Measurements from ENCODE around the gene YTHDC2.
A peak's percentile ranks its signal among the peaks of the same experiment; 100 is the strongest.

YTHDC2 gene

GRCh38 chr5:113507601-113508000 lies 5.9 kb upstream of the YTHDC2 start:
- no peak for TF ChIP-seq CTCF (IDR thresholded peaks at IDR 0.05)

GRCh38 chr5:113508756-113509155 lies 4.7 kb upstream of the YTHDC2 start:
- TF ChIP-seq CTCF (IDR thresholded peaks at IDR 0.05) = no peak

- TF ChIP-seq CTCF (IDR thresholded peaks at IDR 0.05) = peak; percentile 80
Measured at GRCh38 chr5:113510836-113511451, 2.5 kb upstream of the YTHDC2 start.

- no peak for TF ChIP-seq CTCF (IDR thresholded peaks at IDR 0.05)
Measured at GRCh38 chr5:113512341-113512740, 1.2 kb upstream of the YTHDC2 start.

- no peak for TF ChIP-seq CTCF (IDR thresholded peaks at IDR 0.05)
Measured at GRCh38 chr5:113514289-113514635, 768 bp downstream of the YTHDC2 start.

- TF ChIP-seq CTCF (IDR thresholded peaks at IDR 0.05) = no peak
Measured at GRCh38 chr5:113518884-113519283, 5.4 kb downstream of the YTHDC2 start.

- TF ChIP-seq CTCF (IDR thresholded peaks at IDR 0.05) = no peak
Measured at GRCh38 chr5:113519412-113519811, 5.9 kb downstream of the YTHDC2 start.

GRCh38 chr5:113520429-113520828 lies 6.9 kb downstream of the YTHDC2 start:
- TF ChIP-seq CTCF (IDR thresholded peaks at IDR 0.05) = no peak

Data from LNCAP (cell line).